Measurements from ENCODE around the gene MAD2L1.

- TF ChIP-seq, protein P1, sequence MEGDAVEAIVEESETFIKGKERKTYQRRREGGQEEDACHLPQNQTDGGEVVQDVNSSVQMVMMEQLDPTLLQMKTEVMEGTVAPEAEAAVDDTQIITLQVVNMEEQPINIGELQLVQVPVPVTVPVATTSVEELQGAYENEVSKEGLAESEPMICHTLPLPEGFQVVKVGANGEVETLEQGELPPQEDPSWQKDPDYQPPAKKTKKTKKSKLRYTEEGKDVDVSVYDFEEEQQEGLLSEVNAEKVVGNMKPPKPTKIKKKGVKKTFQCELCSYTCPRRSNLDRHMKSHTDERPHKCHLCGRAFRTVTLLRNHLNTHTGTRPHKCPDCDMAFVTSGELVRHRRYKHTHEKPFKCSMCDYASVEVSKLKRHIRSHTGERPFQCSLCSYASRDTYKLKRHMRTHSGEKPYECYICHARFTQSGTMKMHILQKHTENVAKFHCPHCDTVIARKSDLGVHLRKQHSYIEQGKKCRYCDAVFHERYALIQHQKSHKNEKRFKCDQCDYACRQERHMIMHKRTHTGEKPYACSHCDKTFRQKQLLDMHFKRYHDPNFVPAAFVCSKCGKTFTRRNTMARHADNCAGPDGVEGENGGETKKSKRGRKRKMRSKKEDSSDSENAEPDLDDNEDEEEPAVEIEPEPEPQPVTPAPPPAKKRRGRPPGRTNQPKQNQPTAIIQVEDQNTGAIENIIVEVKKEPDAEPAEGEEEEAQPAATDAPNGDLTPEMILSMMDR (conservative IDR thresholded peaks at IDR 0.05; ENCODE audit: low read length), result no peak
- TF ChIP-seq EZH2phosphoT487 (IDR thresholded peaks at IDR 0.05; ENCODE audit: borderline replicate concordance, low read depth, low read length), result no peak
These were observed 11.6 kb upstream of the MAD2L1 start for GRCh38 chr4:120078216-120078615.

Measured in OCI-LY7 (cell line).